ENCODE data around the gene RGS6.

Gene RGS6

DNA sequence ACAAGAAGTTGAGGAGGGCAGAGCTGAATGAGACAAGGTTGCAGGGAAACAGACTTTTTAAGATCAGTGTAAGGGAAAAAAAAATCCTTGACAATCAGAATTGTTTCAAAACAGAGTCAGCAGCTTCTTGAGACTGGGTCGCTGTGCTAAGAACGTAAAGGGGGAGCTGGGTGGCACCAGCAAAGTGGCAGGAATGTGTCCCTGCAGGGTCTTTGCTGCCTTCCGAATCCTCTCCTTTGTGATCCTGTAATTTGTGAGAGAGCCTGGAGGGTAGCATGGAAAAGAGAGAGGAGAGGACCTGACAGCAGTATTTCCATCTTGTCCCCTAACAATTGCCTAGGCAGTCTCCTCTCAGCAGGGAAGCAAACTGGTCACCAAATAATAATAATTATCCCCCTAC, 472.8 kb downstream of the RGS6 start:
- DNase-seq (ENCODE audit: low read depth): no peak

- DNase-seq (ENCODE audit: low read depth): no peak
These were observed 475.8 kb downstream of the RGS6 start for GRCh38 chr14:72408020-72408419.

- DNase-seq (ENCODE audit: low read depth): no peak
These were observed 476.8 kb downstream of the RGS6 start for GRCh38 chr14:72409047-72409446.

- DNase-seq (ENCODE audit: low read depth): no peak
These were observed 484.0 kb downstream of the RGS6 start for GRCh38 chr14:72416081-72416849.

GRCh38 chr14:72416892-72417291, 484.7 kb downstream of the RGS6 start:
- no peak for DNase-seq (ENCODE audit: low read depth)

GRCh38 chr14:72418806-72419205, 486.6 kb downstream of the RGS6 start:
- DNase-seq (ENCODE audit: low read depth): no peak

- no peak for DNase-seq (ENCODE audit: low read depth)
These were observed 487.1 kb downstream of the RGS6 start for GRCh38 chr14:72419226-72419775.

DNA sequence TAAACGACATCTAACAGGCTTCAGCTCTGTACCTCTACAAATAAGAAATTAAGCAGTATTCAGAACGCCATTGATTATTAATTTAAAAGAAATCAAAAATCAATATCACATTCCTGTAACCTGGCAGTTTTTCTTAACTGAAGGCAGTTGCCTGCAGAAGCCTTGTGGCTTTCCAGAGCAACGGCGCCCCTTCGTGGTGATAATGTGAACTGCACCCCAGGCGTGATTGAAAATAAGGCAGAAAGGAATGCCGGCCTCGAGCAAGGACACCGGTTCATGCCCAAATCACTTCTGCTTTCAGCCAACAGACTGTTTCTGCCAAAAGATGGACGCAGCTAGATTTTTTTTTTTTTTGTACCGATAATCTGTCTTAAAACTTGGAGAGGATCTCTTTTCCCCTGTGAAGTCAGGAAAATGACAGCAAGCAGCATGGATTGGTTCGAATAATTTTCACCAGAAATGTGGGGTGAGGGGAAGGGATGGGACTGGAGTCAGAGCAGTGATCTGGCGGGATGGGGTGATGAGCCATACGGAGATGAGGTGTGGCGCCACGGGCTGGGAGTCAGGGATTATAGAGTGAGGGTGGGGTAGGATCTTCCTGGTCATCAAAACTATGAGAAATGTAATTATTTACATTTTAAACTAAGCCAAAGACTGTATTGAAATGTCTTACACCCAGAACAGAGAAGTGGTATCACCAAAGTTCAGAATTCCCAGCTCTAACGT, 488.7 kb downstream of the RGS6 start:
- DNase-seq (ENCODE audit: low read depth): peak; percentile 17

GRCh38 chr14:72423957-72424356, 491.7 kb downstream of the RGS6 start:
- no peak for DNase-seq (ENCODE audit: low read depth)

DNA sequence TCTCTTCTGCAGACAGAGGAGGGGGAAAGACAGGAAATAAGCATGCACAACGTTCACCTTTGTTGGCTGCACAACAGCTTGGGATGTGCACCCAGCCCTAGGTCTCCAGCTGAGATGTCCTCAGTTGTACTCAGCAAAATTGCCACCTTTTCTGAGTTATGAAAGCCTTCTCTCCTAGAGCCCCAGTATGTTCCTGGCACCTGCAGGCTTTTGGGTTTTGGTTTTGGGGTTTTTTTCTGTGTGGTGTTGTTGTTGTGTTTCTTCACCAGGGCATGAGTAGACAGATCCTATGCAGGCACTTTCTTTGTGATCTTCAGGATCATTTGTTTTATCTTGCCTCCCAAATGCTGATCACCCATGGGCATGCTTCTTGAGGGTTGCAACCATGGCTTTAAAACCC, 498.2 kb downstream of the RGS6 start:
- DNase-seq (ENCODE audit: low read depth): no peak

- DNase-seq (ENCODE audit: low read depth): no peak
These were observed 500.5 kb downstream of the RGS6 start for GRCh38 chr14:72432748-72433147.

DNA sequence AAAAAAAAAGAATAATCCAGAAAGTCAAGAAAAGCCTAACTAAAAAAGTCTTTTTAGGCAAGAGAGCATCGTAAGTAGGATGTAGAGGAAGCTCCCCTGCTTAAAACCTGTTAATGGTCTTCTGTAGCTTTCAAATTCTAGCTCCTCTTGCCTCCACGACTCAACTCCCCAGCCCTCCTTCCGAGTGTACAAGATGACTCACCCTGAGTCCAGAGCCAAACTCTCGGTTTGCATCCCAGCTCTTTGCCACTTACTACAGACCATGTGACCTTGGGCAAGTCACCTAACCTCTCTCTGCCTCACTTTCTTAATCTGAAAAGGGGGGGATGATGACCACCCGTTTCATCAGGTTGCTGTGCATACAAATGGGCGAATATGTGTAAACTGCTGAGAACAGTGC, 501.3 kb downstream of the RGS6 start:
- no peak for DNase-seq (ENCODE audit: low read depth)

DNA sequence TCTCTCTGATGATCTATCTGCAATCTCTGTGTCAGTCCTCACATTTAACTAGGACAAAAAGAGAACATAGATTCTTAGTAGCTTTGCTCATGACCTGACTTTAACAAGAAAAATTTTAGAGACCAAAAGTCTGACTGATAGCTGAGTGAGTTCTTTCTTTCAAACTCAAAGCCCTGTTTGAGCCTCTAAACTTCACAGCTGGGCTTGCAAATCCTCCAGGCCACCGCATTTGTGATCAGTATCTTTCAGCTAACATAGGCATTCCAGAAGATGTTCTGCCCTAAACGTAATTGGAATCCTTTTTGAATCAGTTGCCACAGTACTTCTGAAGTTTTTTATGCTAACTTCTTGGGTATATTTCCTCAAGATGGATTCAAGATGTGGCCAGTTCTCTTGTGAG, 502.6 kb downstream of the RGS6 start:
- DNase-seq (ENCODE audit: low read depth): no peak

GRCh38 chr14:72439707-72440106, 507.5 kb downstream of the RGS6 start:
- no peak for DNase-seq (ENCODE audit: low read depth)

DNA sequence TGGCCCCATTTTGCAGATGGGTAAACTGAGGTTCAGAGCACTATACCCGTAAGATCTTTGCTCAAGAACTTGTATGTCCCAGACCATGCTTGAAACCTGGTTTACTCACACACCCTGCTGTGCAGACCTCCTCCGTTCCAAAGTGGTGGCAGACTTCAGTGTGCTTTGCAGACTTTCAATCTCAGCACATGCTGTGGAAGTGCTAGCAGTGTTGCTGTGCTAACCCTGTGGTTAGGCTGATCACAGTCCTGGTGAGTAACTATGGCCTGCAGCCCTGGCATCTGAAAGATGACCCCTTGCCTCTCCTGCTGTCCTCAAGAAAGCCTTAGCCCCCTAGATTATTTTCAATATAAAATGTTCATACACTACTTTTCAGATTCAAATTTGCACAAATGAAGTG, 511.0 kb downstream of the RGS6 start:
- no peak for DNase-seq (ENCODE audit: low read depth)

DNA sequence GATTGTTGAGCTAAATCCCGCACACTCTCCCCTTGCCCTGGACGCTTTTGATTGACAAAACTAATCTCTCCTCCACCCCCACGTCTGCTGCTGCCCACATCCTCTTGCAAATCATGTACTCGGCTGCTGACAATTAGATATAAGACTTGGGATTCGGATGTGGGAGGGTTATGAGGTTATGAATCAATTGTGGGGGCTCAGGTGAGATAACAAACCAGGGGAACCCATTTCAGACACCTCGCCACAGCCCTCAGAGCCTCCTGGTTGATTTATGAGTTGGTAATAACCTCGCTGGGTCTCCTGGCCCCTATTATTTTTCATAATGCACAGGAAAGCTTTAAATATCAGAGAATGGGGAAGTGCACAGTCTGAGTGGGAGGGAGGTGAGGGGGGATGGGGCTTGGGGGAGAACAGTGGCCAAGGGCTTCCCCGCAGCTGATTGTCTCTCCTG, 511.8 kb downstream of the RGS6 start:
- DNase-seq (ENCODE audit: low read depth): peak; percentile 2

GRCh38 chr14:72444701-72445100, 512.5 kb downstream of the RGS6 start:
- no peak for DNase-seq (ENCODE audit: low read depth)

- no peak for DNase-seq (ENCODE audit: low read depth)
These were observed 516.0 kb downstream of the RGS6 start for GRCh38 chr14:72448212-72448611.

DNA sequence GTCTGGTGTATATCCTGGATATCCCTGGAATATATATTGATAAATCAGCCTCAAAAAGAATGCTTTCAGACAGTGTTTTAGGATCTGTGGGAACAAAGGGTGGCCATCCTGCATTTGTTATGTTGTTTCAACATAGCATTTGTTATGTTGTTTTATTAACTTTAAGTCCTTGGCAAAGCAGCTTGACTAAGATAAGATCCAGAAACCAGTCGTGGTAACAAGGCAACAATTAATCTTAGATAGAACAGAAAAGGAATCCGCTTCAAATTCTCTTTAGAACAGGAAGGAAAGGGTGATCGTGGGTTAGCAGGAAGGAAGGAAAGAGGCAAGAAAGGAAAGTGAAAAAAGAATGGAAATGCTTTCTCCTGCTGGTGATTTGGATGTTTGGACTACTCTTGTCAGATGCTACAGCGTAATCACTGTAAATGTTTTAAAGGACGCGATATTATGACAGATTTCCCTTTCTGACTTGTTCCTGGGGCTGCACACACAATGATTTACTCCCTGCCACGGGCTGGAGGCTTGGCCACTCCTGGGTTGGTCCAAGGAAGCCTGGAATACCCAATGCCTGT, 518.3 kb downstream of the RGS6 start:
- DNase-seq (ENCODE audit: low read depth): no peak

DNA sequence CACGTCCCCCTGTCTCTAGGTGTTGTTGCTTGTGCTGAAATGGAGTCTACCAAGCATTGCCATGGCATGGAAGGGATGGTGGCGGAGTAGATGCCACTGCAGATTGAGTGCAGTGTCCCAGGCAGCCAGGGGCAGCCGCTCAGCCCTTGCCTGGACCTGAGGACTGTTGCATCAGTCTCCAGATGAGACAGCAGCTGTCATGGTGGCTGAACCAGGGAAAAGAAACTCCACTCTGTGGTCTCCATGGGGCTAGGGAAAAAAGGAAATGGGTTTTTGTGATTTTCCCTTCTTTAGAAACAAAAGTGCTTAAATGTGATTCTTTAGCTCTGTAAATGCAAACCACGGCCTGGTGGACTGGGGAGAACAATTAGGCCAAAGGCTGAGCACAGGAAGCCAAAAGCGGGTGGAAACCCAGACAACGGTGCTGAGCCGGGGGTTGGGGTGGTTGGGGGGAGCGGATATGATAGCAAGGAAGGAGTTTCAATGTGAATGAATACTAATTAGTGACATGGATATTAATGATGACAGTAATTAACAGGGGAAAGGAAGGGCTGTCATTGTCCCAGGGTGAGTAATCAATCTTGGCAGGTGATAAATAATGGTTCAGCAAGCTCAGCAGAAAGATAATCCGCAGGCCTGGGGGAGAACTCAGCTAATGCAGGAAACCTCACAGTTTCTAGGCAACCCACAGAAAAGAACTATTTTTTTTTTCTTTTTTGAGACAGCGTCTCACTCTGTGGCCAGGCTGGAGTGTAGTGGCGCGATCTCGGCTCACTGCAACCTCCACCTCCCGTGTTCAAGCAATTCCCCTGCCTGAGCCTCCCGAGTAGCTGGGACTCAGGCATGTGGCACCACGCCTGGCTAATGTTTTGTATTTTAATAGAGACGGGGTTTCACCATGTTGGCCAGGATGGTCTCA, 519.1 kb downstream of the RGS6 start:
- DNase-seq (ENCODE audit: low read depth): peak; percentile 59

GRCh38 chr14:72452774-72453173, 520.5 kb downstream of the RGS6 start:
- no peak for DNase-seq (ENCODE audit: low read depth)
